ENCODE measurements around the gene FGF19.

The FGF19 gene

DNA sequence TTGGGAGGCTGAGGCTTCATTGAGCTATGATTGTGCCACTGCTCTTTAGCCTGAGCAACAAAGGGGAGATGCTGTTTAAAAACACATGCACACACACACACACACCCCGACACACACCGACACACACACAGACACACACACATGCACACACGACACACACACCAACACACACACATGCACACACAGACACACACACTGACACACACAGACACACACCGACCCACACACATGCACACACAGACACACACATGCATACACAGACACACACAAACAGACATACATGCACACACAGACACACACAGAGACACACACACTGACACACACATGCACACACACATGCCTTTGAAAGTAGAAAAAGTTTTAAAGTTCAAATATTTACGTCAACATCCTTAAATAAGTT, 23.1 kb downstream of the FGF19 start:
- peaks cover 3% of the 10 kb centered on the region for H3K4me1 Mint-ChIP-seq (ENCODE audit: low read depth)
- no peak for DNase-seq
- H3K36me3 Mint-ChIP-seq (ENCODE audit: low read depth) = no peaks in the 10 kb centered on the region
- peaks cover 6% of the 10 kb centered on the region for H3K27me3 Mint-ChIP-seq
- no peak overlapping the region for H3K4me3 Mint-ChIP-seq
- no peak overlapping the region for H3K27ac Mint-ChIP-seq
- H3K9me3 Mint-ChIP-seq = no peaks in the 10 kb centered on the region

DNA sequence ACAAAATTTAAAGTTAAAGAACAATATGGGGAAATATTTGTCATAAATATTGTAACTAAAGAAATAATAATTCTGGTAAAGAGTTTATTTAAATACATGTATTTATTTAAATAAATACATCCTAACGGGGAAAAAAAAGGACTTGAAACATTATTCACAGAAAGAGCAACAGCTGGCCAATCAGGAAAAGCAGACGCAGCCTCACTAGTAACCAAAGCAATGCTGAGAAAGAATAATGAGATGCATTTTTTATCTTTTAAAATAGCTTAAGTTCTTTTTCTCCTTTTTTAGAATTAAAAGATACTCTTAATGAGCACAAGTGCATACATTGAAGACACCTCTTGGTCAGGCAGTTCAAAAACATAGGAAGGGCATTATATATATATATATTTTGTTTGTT, 26.1 kb downstream of the FGF19 start:
- Mint-ChIP-seq H3K4me1 (ENCODE audit: low read depth) (peaks cover 18% of the 10 kb centered on the region), H3K4me3 (no peak overlapping the region), H3K9me3 (no peaks in the 10 kb centered on the region), H3K36me3 (ENCODE audit: low read depth) (peaks cover 20% of the 10 kb centered on the region), H3K27me3 (peaks cover 2% of the 10 kb centered on the region), H3K27ac (no peak overlapping the region)
- no peak for DNase-seq

DNA sequence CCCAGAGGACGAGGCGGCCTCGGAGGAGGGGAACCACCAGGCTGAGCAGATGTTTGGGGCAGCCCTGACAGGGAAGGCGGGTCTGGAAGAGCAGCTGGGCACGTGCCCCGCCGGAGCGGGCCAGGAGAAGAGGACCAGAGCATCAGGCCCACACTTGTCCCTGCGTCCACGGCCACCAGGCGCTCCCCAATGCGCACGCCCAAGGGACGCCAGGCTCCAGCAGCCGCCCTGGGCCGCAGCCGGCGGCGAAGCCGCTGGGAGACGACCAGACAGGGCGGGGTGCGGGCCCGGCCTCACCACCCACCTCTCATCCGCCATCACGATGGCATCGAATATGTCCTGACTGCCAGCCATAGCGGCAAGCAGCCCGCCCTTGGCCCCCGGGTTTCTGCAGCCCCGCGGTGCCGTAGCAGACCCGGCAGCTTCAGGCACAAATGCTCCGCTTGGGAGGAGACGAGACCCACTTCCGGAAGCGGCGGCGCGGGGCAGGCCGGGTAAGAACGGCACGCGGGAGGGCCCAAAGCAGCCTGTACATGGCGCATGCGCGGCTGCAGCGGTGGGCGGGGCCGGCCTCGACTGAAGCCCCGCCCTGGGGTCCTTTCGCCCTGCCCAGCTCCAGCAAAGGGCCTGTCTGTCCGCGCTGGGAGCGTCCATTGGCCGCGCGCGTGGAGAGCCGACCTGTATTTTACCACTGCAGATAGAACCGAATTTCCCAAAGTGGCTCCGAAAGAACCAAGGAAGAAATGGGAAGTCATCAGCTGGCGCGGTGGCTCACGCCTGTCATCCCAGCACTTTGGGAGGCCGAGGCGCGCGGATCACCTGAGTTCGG, 28.7 kb downstream of the FGF19 start, which contains the start of gene LTO1:
TSS of gene LTO1 (minus strand) at position 468 of the 829 bp plus-strand sequence. CDS start at position 354, 114 bp downstream.
- peak; percentile 98 for DNase-seq
- H3K4me3 Mint-ChIP-seq = peak within 1 kb of the TSS; percentile 93
- H3K36me3 Mint-ChIP-seq (ENCODE audit: low read depth) = peaks cover 46% of the 10 kb centered on the region
- H3K27ac Mint-ChIP-seq = peak within 1 kb of the TSS; percentile 96
- H3K27me3 Mint-ChIP-seq = peaks cover 2% of the 10 kb centered on the region
- peaks cover 28% of the 10 kb centered on the region for H3K4me1 Mint-ChIP-seq (ENCODE audit: low read depth)
- no peaks in the 10 kb centered on the region for H3K9me3 Mint-ChIP-seq

- Mint-ChIP-seq H3K36me3 (ENCODE audit: low read depth) (peaks cover 53% of the 10 kb centered on the region), H3K27me3 (peaks cover 2% of the 10 kb centered on the region), H3K9me3 (no peaks in the 10 kb centered on the region), H3K27ac (peak overlapping the region; percentile 96), H3K4me3 (peak overlapping the region; percentile 93), H3K4me1 (ENCODE audit: low read depth) (peaks cover 30% of the 10 kb centered on the region)
- DNase-seq = peak; percentile 25
Observed at GRCh38 chr11:69674267-69674885, 29.4 kb downstream of the FGF19 start.

- Mint-ChIP-seq H3K4me3 (peak overlapping the region; percentile 15), H3K9me3 (no peaks in the 10 kb centered on the region), H3K36me3 (ENCODE audit: low read depth) (peaks cover 78% of the 10 kb centered on the region), H3K27ac (peak overlapping the region; percentile 52), H3K27me3 (no peaks in the 10 kb centered on the region), H3K4me1 (ENCODE audit: low read depth) (peaks cover 34% of the 10 kb centered on the region)
- DNase-seq = peak; percentile 22
Observed at GRCh38 chr11:69671734-69672465, 31.9 kb downstream of the FGF19 start.

DNA sequence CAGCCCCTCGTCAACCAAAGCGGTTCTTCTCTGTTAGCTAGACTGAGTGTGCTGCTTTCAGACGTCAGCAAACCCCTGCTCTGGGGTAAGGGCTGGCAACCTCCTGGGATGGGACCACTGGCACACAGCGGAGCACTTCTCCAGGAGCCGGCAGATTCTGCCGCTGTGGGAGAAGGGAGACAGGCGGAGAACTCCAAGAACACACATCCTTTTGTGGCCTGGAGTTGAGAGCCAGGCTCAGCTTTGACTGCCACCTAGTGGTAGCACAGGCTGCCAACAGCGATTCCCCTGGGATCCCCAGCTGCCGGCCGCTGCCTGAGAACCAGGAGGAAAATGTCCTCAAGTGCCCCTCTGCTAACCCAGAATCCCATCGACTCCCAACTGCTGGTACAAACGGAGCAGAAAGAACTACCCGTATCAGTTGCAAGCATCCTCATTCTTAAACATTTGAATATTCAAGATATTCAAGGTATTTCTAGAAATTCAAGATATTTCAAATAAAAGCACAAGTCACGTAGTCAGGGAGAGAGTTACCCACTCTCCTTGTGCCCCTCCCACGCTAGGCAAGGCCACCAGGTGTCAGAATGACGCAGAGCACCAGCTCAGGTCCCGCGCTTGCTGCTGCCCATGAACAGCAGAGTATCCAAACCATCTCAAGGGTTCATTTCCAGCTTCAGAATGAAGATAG, 33.5 kb downstream of the FGF19 start:
- Mint-ChIP-seq H3K4me1 (ENCODE audit: low read depth) (peaks cover 31% of the 10 kb centered on the region), H3K27ac (peak overlapping the region; percentile 67), H3K27me3 (no peaks in the 10 kb centered on the region), H3K36me3 (ENCODE audit: low read depth) (peaks cover 94% of the 10 kb centered on the region), H3K4me3 (no peak overlapping the region), H3K9me3 (no peaks in the 10 kb centered on the region)
- DNase-seq = peak; percentile 74

DNA sequence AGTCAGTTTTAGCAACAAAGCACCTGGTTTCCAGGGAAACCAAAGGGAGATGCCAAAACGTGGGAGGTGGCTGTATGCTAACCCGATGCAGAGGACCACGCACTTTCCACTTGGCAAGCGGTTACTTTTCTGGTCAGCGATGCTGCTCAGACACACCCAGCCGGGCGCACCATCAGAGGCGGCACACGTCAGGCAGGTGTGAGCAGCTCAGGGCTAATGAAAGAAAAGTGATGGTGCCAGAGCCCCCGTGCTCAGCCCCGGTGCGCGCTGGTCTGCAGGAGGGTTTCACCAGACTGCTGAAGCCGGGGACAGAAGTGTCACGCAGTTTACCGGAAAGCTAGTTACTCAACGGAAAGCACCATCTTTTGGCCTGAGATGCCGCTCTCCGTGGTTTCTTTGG, 34.3 kb downstream of the FGF19 start:
- peaks cover 30% of the 10 kb centered on the region for H3K4me1 Mint-ChIP-seq (ENCODE audit: low read depth)
- no peak overlapping the region for H3K4me3 Mint-ChIP-seq
- H3K9me3 Mint-ChIP-seq = no peaks in the 10 kb centered on the region
- DNase-seq = peak; percentile 26
- H3K27ac Mint-ChIP-seq = no peak overlapping the region
- H3K27me3 Mint-ChIP-seq = no peaks in the 10 kb centered on the region
- H3K36me3 Mint-ChIP-seq (ENCODE audit: low read depth) = peaks cover 97% of the 10 kb centered on the region

DNA sequence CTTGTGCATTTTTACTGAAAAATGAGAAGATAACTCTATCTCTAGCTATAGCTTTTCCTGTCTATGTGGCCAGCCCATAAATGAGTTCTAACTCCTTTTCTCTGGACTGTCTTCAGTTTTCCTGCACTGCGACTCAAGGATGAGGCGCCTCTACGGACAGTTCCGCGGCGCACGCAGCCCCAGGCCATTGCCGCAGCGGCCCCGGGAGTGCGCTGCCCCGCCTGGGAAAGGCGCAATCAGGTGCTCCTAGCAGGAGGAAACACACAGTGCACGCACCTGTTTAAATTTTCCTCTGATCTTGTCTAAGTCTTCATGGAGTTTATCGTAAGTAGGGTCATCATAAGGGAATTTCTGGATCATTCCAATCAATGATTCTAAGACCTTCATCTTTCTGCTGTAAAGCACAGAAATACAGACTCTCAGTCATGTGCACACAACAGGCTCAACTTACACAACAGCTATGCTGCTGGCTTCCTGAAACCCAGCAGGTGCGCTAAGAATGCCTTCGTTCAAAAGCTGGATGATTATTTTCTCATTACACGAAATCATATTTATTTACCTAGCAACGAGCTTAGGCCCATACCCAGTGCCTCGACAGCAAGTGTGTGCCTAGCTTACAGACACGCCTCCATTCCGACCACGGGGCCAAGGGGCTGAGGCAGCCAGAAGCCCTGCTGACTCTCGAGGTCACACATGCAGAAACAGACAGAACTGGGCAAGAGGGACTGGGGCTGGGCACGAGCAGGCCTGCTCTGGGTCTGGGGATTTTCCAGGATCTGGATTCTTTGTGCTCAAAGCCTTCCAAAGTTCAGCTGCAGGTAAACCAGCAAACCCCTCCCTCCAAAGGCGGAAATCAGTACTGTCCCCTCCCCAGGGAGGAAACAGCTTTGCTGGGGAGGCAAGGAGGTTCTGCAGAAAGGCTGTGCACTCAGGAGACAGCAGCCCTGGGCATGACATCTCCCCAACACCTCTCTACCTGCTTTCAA, 35.9 kb downstream of the FGF19 start:
- Mint-ChIP-seq H3K4me1 (ENCODE audit: low read depth) (peaks cover 17% of the 10 kb centered on the region), H3K4me3 (no peak overlapping the region), H3K27me3 (no peaks in the 10 kb centered on the region), H3K27ac (no peak overlapping the region), H3K9me3 (no peaks in the 10 kb centered on the region), H3K36me3 (ENCODE audit: low read depth) (peaks cover 100% of the 10 kb centered on the region)
- no peak for DNase-seq

DNA sequence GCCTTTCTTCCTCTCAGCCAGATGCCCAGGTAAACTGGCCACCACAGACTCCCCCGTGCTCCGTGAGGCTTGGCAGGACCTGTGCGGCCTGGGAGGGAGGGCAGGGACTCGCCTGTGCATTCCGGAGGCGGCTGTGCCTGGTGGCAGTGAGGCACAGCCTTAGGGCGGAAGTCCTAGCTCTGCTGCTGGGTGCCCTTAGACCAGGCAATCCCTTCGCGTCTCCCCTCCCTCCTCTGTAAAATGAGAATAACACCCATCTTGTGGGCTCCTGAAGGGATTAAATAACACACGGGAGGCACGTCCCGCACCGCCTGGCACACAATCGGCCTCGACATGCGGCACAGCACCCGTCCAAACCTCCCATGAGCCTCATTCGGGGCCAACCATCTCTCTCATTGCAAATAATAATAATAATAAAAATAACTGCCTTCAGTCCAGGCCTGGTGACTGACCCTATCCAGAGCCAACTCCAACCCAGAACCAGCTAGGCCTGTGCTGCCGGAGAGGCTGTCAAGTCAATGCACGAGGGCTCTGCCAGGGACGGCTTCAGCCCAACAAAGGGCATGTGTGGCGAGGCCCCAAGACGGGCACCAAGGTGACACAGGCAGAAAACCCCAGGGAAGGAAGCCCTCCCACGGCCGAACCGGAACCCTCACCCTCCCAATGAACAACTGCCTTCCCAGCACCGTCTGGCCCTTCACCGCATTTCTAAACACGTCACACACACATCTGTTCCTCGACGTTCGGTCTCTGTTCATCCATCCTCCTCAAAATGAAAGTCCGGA, 36.9 kb downstream of the FGF19 start:
- no peaks in the 10 kb centered on the region for H3K27me3 Mint-ChIP-seq
- H3K27ac Mint-ChIP-seq = no peak overlapping the region
- H3K9me3 Mint-ChIP-seq = no peaks in the 10 kb centered on the region
- peaks cover 12% of the 10 kb centered on the region for H3K4me1 Mint-ChIP-seq (ENCODE audit: low read depth)
- H3K4me3 Mint-ChIP-seq = no peak overlapping the region
- DNase-seq = peak; percentile 20
- H3K36me3 Mint-ChIP-seq (ENCODE audit: low read depth) = peaks cover 99% of the 10 kb centered on the region

GRCh38 chr11:69666261-69666660, 37.6 kb downstream of the FGF19 start:
- H3K27me3 Mint-ChIP-seq = no peaks in the 10 kb centered on the region
- H3K27ac Mint-ChIP-seq = no peak overlapping the region
- H3K9me3 Mint-ChIP-seq = no peaks in the 10 kb centered on the region
- H3K4me3 Mint-ChIP-seq = no peak overlapping the region
- peaks cover 12% of the 10 kb centered on the region for H3K4me1 Mint-ChIP-seq (ENCODE audit: low read depth)
- peaks cover 94% of the 10 kb centered on the region for H3K36me3 Mint-ChIP-seq (ENCODE audit: low read depth)
- DNase-seq = no peak

- Mint-ChIP-seq H3K9me3 (no peaks in the 10 kb centered on the region), H3K27me3 (no peaks in the 10 kb centered on the region), H3K4me1 (ENCODE audit: low read depth) (peaks cover 12% of the 10 kb centered on the region), H3K36me3 (ENCODE audit: low read depth) (peaks cover 90% of the 10 kb centered on the region), H3K4me3 (no peak overlapping the region), H3K27ac (no peak overlapping the region)
- DNase-seq = no peak
Observed at GRCh38 chr11:69665669-69666068, 38.2 kb downstream of the FGF19 start.

GRCh38 chr11:69664901-69665300, 38.9 kb downstream of the FGF19 start:
- no peak overlapping the region for H3K27ac Mint-ChIP-seq

More at GRCh38 chr11:69664901-69665300, 38.9 kb downstream of the FGF19 start:
- Mint-ChIP-seq H3K9me3 (no peaks in the 10 kb centered on the region), H3K27me3 (no peaks in the 10 kb centered on the region), H3K36me3 (ENCODE audit: low read depth) (peaks cover 86% of the 10 kb centered on the region), H3K4me3 (no peak overlapping the region), H3K4me1 (ENCODE audit: low read depth) (peaks cover 4% of the 10 kb centered on the region)
- DNase-seq = peak; percentile 22
